Panc1 (cell line): ENCODE results near the gene PARP3. TPM values are rescaled to one million over a fixed set of nuclear protein-coding genes. Genes with fewer than 3 reads are reported as not detected.
A peak's percentile ranks its signal among the peaks of the same experiment; 100 is the strongest.

Source experiments
- ATAC-seq: fragments of 200-7000 bp; cut with Tn5 transposase; 2 replicates; pipeline ENCODE4 v1.9.1; 2020; ENCODE audit warnings: mild to moderate bottlenecking, moderate library complexity
- BruUV-seq: library from RNA; stranded (reverse); fragments of 400-500 nt; replicated peaks from 2 replicates; lab custom pipeline; 2021; lab: Mats Ljungman, UMichigan
- CTCF ChIA-PET: fragments of 300-600 bp; sonication (Branson Sonifier 250); formaldehyde crosslinking; loops from one replicate; lab custom pipeline; 2022; ENCODE audit warnings: antibody characterized with exemption; lab: Charles Lee
- POLR2A ChIA-PET: fragments of 300-600 bp; sonication (Branson Sonifier 250); formaldehyde crosslinking; loops from one replicate; lab custom pipeline; 2022; ENCODE audit warnings: antibody characterized with exemption; lab: Charles Lee
- DNase-seq: peaks from one replicate; pipeline ENCODE4 v3.0.0-alpha.2; 2010; ENCODE audit warnings: low read depth, low spot score
- H3K27ac ChIP-seq: 2 replicates; pipeline ENCODE4 v1.5.1; 2011; ENCODE audit warnings: mild to moderate bottlenecking, low read length, inconsistent platforms
- H3K27me3 ChIP-seq: fragments of 200-500 bp; sonication (Bioruptor generic); 2 replicates; pipeline ENCODE4 v1.6.0; 2014; ENCODE audit warnings: low read length, inconsistent platforms; ENCODE audit not compliant: control insufficient read depth, insufficient read depth
- H3K36me3 ChIP-seq: fragments of 200-500 bp; sonication (Bioruptor generic); 2 replicates; pipeline ENCODE4 v1.5.1; 2014; ENCODE audit warnings: inconsistent platforms, mild to moderate bottlenecking, low read length, moderate library complexity; ENCODE audit not compliant: control insufficient read depth, insufficient read depth
- H3K4me1 ChIP-seq: 2 replicates; pipeline ENCODE4 v1.5.1; 2011; ENCODE audit warnings: inconsistent platforms, mild to moderate bottlenecking, low read length, moderate library complexity; ENCODE audit not compliant: control insufficient read depth, insufficient read depth
- H3K4me3 ChIP-seq, 2 experiments: 2 replicates each; pipeline ENCODE4 v1.5.1; 2011 to 2012; ENCODE audit warnings: low read depth in 2 of 2, low read length in 2 of 2, mild to moderate bottlenecking in 2 of 2, inconsistent platforms in 1 of 2, moderate library complexity in 1 of 2
- H3K9me3 ChIP-seq: fragments of 200-500 bp; sonication (Bioruptor generic); 2 replicates; pipeline ENCODE4 v1.5.1; 2014; ENCODE audit warnings: low read depth, mild to moderate bottlenecking, inconsistent platforms, low read length, moderate library complexity; ENCODE audit not compliant: control insufficient read depth, insufficient read depth
- CTCF ChIP-seq: fragments of 450-650 bp; IDR thresholded peaks from 2 replicates; pipeline ENCODE4 v1.5.1; 2017; ENCODE audit warnings: mild to moderate bottlenecking
- POLR2AphosphoS5 ChIP-seq: IDR thresholded peaks from 2 replicates; pipeline ENCODE4 v1.6.1; 2012; ENCODE audit warnings: mild to moderate bottlenecking, low read depth, low read length, moderate library complexity
- REST ChIP-seq, 2 experiments: IDR thresholded peaks; 2 replicates each; pipeline ENCODE4 v1.6.1; 2011 to 2012; ENCODE audit warnings: low read depth in 2 of 2, control low read depth in 1 of 2, low read length in 1 of 2, mild to moderate bottlenecking in 1 of 2, moderate library complexity in 1 of 2; ENCODE audit not compliant: insufficient read depth in 1 of 2
- SIN3A ChIP-seq: IDR thresholded peaks from 2 replicates; pipeline ENCODE4 v1.6.1; 2012; ENCODE audit warnings: low read depth, mild to moderate bottlenecking, low read length, moderate library complexity, borderline replicate concordance; ENCODE audit not compliant: insufficient read depth
- TCF7L2 ChIP-seq: IDR thresholded peaks from 2 replicates; pipeline ENCODE4 v1.6.1; 2011; ENCODE audit warnings: mild to moderate bottlenecking, low read depth, low read length, inconsistent platforms
- in situ Hi-C: cut with HindIII; loops from 2 replicates; pipeline ENCODE4 v1.10.0; 2016; ENCODE audit warnings: low sequenced_read_pairs, low pct_unique_long_range_greater_than_20kb
- intact Hi-C: fragments of 100-400 bp; cut with micrococcal nuclease; formaldehyde crosslinking; loops from one replicate; pipeline ENCODE4 v1.10.0; 2022; ENCODE audit not compliant: unreplicated experiment
- total RNA-seq: library from RNA; stranded (reverse); gene quantifications from one replicate; pipeline ENCODE4 v1.2.1, GENCODE V29; 2021; ENCODE audit not compliant: unreplicated experiment

PARP3 gene
- total RNA-seq, 1 experiment from 2014 or later, result 16.1 TPM

- Histone ChIP-seq H3K27me3 (no peaks in the 10 kb centered on the region), H3K9me3 (no peaks in the 10 kb centered on the region), H3K4me1 (peaks cover 12% of the 10 kb centered on the region), H3K36me3 (no peaks in the 10 kb centered on the region), H3K4me3 (peak overlapping the region; percentile 58 to 71), H3K27ac (peak overlapping the region; percentile 69)
- in situ Hi-C loops (no loop called here), intact Hi-C loops (no loop called here)
- DNase-seq, result no peak
- peak; percentile 32 for ATAC-seq
- CTCF ChIA-PET, result no interaction called here
- no TSS peak for BruUV-seq
- POLR2A ChIA-PET, result interaction anchor here (1.2 kb wide), 1 partner anchor 245 kb away, joined by 3 read pairs; no protein-coding TSS in a partner anchor
- TF ChIP-seq POLR2AphosphoS5 (no peak), TCF7L2 (no peak), REST (IDR thresholded peaks at IDR 0.05; ENCODE audit: insufficient read depth in 1 of 2, low read depth in 2 of 2, low read length in 1 of 2) (no peak)
Measured at GRCh38 chr3:51966922-51967383, 24.8 kb downstream of the PARP3 start.

- Histone ChIP-seq H3K4me1 (peaks cover 12% of the 10 kb centered on the region), H3K9me3 (no peaks in the 10 kb centered on the region), H3K4me3 (peak within 1 kb of the TSS; percentile 58 to 71), H3K36me3 (no peaks in the 10 kb centered on the region), H3K27ac (peak within 1 kb of the TSS; percentile 85), H3K27me3 (no peaks in the 10 kb centered on the region)
- CTCF ChIA-PET, result interaction anchor here (0.6 kb wide), 2 partner anchors 17 to 37 kb away, joined by 3 to 8 read pairs; no protein-coding TSS in a partner anchor
- in situ Hi-C loops, result no loop called here
- POLR2A ChIA-PET, result interaction anchor here (1.2 kb wide), 1 partner anchor 245 kb away, joined by 3 read pairs; no protein-coding TSS in a partner anchor
- no TSS peak for BruUV-seq
- DNase-seq (no peak), ATAC-seq (peak; percentile 77)
- intact Hi-C loops, result no loop called here
- TF ChIP-seq SIN3A (0 out of 2 replicates have a peak, but pooled peaks have one; percentile 6), POLR2AphosphoS5 (peak; percentile 20; the same call in 1 of the 2 replicates), REST (IDR thresholded peaks at IDR 0.05; ENCODE audit: insufficient read depth in 1 of 2, low read depth in 2 of 2, low read length in 1 of 2) (no peak), CTCF (no peak), TCF7L2 (no peak)
Measured at GRCh38 chr3:51967384-51968169, 25.4 kb downstream of the PARP3 start, which contains the start of gene PCBP4. PCBP4 (minus strand) TSS chr3:51967454; CDS start chr3:51961240, 6,214 bp downstream.
